GM19372 (cell line): ENCODE data around the gene USP17L12.
"Not testable (repeated sequence)": the region's sequence is repeated elsewhere in the genome, so short reads cannot be mapped to it uniquely, and the experiment has no call there.

Experiments used
- ATAC-seq: cut with Tn5 transposase; IDR thresholded peaks from one replicate; pipeline ENCODE4 v1.9.1; 2021; ENCODE audit warnings: mild to moderate bottlenecking, low read depth, moderate library complexity; ENCODE audit not compliant: unreplicated experiment

USP17L12 gene

DNA sequence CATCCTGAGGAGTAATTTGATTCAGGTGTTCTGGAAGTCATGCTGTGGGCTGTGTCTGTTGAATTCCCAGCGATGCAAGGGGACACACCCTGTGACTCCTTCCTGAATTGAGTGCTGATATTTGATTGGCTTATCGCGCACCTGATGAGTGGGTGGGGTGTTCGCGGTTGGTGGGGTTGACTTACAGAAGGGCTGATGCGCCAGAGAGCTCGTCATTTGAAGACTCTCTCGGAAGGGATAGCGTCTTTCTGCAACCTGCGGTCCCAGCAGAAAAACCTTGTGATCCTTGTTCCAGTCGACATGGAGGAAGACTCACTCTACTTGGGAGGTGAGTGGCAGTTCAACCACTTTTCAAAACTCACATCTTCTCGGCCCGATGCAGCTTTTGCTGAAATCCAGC lies at the start of gene USP17L12:
TSS of gene USP17L12 (plus strand) at position 301 of the 400 bp plus-strand sequence. CDS start at position 301, 0 bp downstream.
- not testable (repeated sequence) for ATAC-seq

DNA sequence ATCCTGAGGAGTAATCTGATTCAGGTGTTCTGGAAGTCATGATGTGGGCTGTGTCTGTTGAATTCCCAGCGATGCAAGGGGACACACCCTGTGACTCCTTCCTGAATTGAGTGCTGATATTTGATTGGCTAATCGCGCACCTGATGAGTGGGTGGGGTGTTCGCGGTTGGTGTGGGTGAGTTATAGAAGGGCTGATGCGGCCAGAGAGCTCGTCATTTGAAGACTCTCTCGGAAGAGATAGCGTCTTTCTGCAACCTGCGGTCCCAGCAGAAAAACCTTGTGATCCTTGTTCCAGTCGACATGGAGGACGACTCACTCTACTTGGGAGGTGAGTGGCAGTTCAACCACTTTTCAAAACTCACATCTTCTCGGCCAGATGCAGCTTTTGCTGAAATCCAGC lies 9.6 kb upstream of the USP17L12 start, which contains the start of gene USP17L10:
TSS of gene USP17L10 (plus strand) at position 301 of the 400 bp plus-strand sequence. CDS start at position 301, 0 bp downstream.
- not testable (repeated sequence) for ATAC-seq

DNA sequence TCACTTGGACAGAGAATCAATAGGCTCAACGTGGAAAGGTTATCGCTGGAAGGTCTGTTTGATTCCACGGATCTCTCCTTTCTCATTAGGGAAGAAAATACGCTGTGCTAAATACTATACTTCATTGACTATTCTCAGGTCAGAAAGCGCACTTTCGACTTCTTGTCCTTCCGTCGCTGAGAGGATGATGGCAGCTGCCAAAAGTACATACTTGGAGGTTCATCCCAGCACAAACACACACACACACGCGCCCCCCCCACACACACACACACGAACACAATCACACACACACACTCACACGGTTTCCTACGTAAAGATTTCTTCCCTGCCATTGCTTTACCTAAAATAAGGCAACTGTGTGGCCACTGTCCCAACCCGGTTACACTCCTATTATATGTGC lies 5.3 kb upstream of the USP17L12 start:
- ATAC-seq, result not testable (repeated sequence)

DNA sequence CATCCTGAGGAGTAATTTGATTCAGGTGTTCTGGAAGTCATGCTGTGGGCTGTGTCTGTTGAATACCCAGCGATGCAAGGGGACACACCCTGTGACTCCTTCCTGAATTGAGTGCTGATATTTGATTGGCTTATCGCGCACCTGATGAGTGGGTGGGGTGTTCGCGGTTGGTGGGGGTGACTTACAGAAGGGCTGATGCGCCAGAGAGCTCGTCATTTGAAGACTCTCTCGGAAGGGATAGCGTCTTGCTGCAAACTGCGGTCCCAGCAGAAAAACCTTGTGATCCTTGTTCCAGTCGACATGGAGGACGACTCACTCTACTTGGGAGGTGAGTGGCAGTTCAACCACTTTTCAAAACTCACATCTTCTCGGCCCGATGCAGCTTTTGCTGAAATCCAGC lies 4.8 kb upstream of the USP17L12 start, which contains the start of gene USP17L11:
TSS of gene USP17L11 (plus strand) at position 301 of the 400 bp plus-strand sequence. CDS start at position 301, 0 bp downstream.
- not testable (repeated sequence) for ATAC-seq

DNA sequence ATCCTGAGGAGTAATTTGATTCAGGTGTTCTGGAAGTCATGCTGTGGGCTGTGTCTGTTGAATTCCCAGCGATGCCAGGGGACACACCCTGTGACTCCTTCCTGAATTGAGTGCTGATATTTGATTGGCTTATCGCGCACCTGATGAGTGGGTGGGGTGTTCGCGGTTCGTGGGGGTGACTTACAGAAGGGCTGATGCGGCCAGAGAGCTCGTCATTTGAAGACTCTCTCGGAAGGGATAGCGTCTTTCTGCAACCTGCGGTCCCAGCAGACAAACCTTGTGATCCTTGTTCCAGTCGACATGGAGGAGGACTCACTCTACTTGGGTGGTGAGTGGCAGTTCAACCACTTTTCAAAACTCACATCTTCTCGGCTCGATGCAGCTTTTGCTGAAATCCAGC lies 4.6 kb downstream of the USP17L12 start, which contains the start of gene USP17L13:
TSS of gene USP17L13 (plus strand) at position 301 of the 400 bp plus-strand sequence. CDS start at position 301, 0 bp downstream.
- ATAC-seq, result not testable (repeated sequence)

- ATAC-seq, result not testable (repeated sequence)
Observed at GRCh38 chr4:9230249-9230648, 10.3 kb downstream of the USP17L12 start.

DNA sequence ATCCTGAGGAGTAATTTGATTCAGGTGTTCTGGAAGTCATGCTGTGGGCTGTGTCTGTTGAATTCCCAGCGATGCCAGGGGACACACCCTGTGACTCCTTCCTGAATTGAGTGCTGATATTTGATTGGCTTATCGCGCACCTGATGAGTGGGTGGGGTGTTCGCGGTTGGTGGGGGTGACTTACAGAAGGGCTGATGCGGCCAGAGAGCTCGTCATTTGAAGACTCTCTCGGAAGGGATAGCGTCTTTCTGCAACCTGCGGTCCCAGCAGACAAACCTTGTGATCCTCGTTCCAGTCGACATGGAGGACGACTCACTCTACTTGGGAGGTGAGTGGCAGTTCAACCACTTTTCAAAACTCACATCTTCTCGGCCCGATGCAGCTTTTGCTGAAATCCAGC lies 14.1 kb downstream of the USP17L12 start, which contains the start of gene USP17L15:
TSS of gene USP17L15 (plus strand) at position 301 of the 400 bp plus-strand sequence. CDS start at position 301, 0 bp downstream.
- not testable (repeated sequence) for ATAC-seq

GRCh38 chr4:9238461-9238860 lies 18.5 kb downstream of the USP17L12 start:
- not testable (repeated sequence) for ATAC-seq

DNA sequence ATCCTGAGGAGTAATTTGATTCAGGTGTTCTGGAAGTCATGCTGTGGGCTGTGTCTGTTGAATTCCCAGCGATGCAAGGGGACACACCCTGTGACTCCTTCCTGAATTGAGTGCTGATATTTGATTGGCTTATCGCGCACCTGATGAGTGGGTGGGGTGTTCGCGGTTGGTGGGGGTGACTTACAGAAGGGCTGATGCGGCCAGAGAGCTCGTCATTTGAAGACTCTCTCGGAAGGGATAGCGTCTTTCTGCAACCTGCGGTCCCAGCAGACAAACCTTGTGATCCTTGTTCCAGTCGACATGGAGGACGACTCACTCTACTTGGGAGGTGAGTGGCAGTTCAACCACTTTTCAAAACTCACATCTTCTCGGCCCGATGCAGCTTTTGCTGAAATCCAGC lies 23.6 kb downstream of the USP17L12 start, which contains the start of gene USP17L17:
TSS of gene USP17L17 (plus strand) at position 301 of the 400 bp plus-strand sequence. CDS start at position 301, 0 bp downstream.
- not testable (repeated sequence) for ATAC-seq

DNA sequence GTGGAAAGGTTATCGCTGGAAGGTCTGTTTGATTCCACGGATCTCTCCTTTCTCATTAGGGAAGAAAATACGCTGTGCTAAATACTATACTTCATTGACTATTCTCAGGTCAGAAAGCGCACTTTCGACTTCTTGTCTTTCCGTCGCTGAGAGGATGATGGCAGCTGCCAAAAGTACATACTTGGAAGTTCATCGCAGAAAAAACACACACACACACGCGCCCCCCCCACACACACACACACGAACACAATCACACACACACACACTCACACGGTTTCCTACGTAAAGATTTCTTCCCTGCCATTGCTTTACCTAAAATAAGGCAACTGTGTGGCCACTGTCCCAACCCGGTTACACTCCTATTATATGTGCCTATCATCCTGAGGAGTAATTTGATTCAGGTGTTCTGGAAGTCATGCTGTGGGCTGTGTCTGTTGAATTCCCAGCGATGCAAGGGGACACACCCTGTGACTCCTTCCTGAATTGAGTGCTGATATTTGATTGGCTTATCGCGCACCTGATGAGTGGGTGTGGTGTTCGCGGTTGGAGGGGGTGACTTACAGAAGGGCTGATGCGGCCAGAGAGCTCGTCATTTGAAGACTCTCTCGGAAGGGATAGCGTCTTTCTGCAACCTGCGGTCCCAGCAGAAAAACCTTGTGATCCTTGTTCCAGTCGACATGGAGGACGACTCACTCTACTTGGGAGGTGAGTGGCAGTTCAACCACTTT lies 28.2 kb downstream of the USP17L12 start, which contains the start of gene USP17L18:
TSS of gene USP17L18 (plus strand) at position 678 of the 728 bp plus-strand sequence. CDS start at position 678, 0 bp downstream.
- ATAC-seq, result not testable (repeated sequence)

- ATAC-seq, result not testable (repeated sequence)
Observed at GRCh38 chr4:9253078-9253477, 33.1 kb downstream of the USP17L12 start, which contains the start of gene USP17L19. Gene USP17L19, plus strand, starts transcription at chr4:9253378. Its CDS starts 0 bp downstream, at chr4:9253378.

GRCh38 chr4:9257824-9258223 lies 37.9 kb downstream of the USP17L12 start, which contains the start of gene USP17L20:
Gene USP17L20, plus strand, starts transcription at chr4:9258124. Its CDS starts 0 bp downstream, at chr4:9258124.
- not testable (repeated sequence) for ATAC-seq

DNA sequence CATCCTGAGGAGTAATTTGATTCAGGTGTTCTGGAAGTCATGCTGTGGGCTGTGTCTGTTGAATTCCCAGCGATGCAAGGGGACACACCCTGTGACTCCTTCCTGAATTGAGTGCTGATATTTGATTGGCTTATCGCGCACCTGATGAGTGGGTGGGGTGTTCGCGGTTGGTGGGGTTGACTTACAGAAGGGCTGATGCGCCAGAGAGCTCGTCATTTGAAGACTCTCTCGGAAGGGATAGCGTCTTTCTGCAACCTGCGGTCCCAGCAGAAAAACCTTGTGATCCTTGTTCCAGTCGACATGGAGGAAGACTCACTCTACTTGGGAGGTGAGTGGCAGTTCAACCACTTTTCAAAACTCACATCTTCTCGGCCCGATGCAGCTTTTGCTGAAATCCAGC lies 42.6 kb downstream of the USP17L12 start, which contains the start of gene USP17L21:
TSS of gene USP17L21 (plus strand) at position 301 of the 400 bp plus-strand sequence. CDS start at position 301, 0 bp downstream.
- not testable (repeated sequence) for ATAC-seq

DNA sequence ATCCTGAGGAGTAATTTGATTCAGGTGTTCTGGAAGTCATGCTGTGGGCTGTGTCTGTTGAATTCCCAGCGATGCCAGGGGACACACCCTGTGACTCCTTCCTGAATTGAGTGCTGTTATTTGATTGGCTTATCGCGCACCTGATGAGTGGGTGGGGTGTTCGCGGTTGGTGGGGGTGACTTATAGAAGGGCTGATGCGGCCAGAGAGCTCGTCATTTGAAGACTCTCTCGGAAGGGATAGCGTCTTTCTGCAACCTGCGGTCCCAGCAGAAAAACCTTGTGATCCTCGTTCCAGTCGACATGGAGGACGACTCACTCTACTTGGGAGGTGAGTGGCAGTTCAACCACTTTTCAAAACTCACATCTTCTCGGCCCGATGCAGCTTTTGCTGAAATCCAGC lies 47.4 kb downstream of the USP17L12 start, which contains the start of gene USP17L22:
TSS of gene USP17L22 (plus strand) at position 301 of the 400 bp plus-strand sequence. CDS start at position 301, 0 bp downstream.
- not testable (repeated sequence) for ATAC-seq
